CD14-positive monocyte (primary cell): ENCODE measurements around the gene TMEM86B. TPM values are rescaled to one million over a fixed set of nuclear protein-coding genes. Genes with fewer than 3 reads are reported as not detected.

Experiments
- DNase-seq, 3 donors: peaks; one replicate each; pipeline ENCODE4 v3.0.0-alpha.2; 2011 to 2022
- H2AFZ ChIP-seq: 2 replicates; pipeline ENCODE4 v1.6.0; 2012; ENCODE audit warnings: mild to moderate bottlenecking, low read depth, low read length, inconsistent platforms; ENCODE audit not compliant: insufficient read depth, poor library complexity, severe bottlenecking
- H3K27ac ChIP-seq, 2 donors: 1 replicate in 1 of 2; 2 replicates in 1 of 2; pipeline ENCODE4 v1.5.1; 2012 to 2013; ENCODE audit warnings: low read length in 2 of 2, control low read depth in 1 of 2, inconsistent platforms in 1 of 2, low read depth in 1 of 2, mild to moderate bottlenecking in 1 of 2
- H3K27me3 ChIP-seq, 2 donors: one replicate each; pipeline versions ENCODE4 v1.6.0 to v1.6.1; 2011 to 2013; ENCODE audit warnings: low read length in 2 of 2; ENCODE audit not compliant: control insufficient read depth in 2 of 2, insufficient read depth in 2 of 2
- H3K36me3 ChIP-seq, 2 donors: replicated peaks in 1 of 2; 1 replicate in 1 of 2; 2 replicates in 1 of 2; pipeline versions ENCODE4 v1.5.1 to v1.6.1; 2012 to 2013; ENCODE audit warnings: low read length in 2 of 2, control low read depth in 1 of 2, inconsistent platforms in 1 of 2, mild to moderate bottlenecking in 1 of 2; ENCODE audit not compliant: insufficient read depth in 2 of 2, control insufficient read depth in 1 of 2
- H3K4me1 ChIP-seq, 2 donors: 1 replicate in 1 of 2; 2 replicates in 1 of 2; pipeline versions ENCODE4 v1.5.1 to v1.6.1; 2012 to 2013; ENCODE audit warnings: low read length in 2 of 2, control low read depth in 1 of 2, inconsistent platforms in 1 of 2, mild to moderate bottlenecking in 1 of 2, moderate library complexity in 1 of 2; ENCODE audit not compliant: insufficient read depth in 2 of 2, control insufficient read depth in 1 of 2
- H3K4me2 ChIP-seq: replicated peaks from 2 replicates; pipeline ENCODE3; 2012; ENCODE audit warnings: low read length, moderate library complexity, mild to moderate bottlenecking; ENCODE audit not compliant: poor library complexity, severe bottlenecking; ENCODE audit errors: extremely low read depth
- H3K4me3 ChIP-seq, 3 experiments: fragments of 200-600 bp in 1 of 3; sonication (generic) in 1 of 3; replicated peaks in 1 of 3; 1 replicate in 2 of 3; 2 replicates in 1 of 3; pipeline ENCODE4 v1.5.1; 2011 to 2013; ENCODE audit warnings: low read length in 3 of 3, mild to moderate bottlenecking in 3 of 3, control low read depth in 2 of 3, low read depth in 2 of 3, inconsistent platforms in 1 of 3, moderate library complexity in 1 of 3
- H3K79me2 ChIP-seq: 2 replicates; pipeline ENCODE4 v1.6.0; 2012; ENCODE audit warnings: mild to moderate bottlenecking, control low read depth, inconsistent platforms, low read length, moderate library complexity; ENCODE audit not compliant: insufficient read depth
- H3K9ac ChIP-seq: 2 replicates; pipeline ENCODE4 v1.6.0; 2017; ENCODE audit warnings: low read length, mild to moderate bottlenecking; ENCODE audit not compliant: insufficient read depth, poor library complexity, severe bottlenecking
- H3K9me3 ChIP-seq, 2 donors: replicated peaks in 1 of 2; 1 replicate in 1 of 2; 2 replicates in 1 of 2; pipeline versions ENCODE4 v1.5.1 to v1.6.1; 2012 to 2013; ENCODE audit warnings: low read length in 2 of 2, control low read depth in 1 of 2; ENCODE audit not compliant: control insufficient read depth in 1 of 2, insufficient read depth in 1 of 2
- H4K20me1 ChIP-seq: 2 replicates; pipeline ENCODE4 v1.6.0; 2012; ENCODE audit warnings: mild to moderate bottlenecking, low read length, control low read depth, moderate library complexity; ENCODE audit not compliant: insufficient read depth
- H3K27ac Mint-ChIP-seq, 7 donors: one replicate each; pipeline ENCODE4 v1.8.0; 2020; ENCODE audit warnings: mild to moderate bottlenecking in 7 of 7, mixed read lengths in 7 of 7, moderate library complexity in 6 of 7, inconsistent platforms in 2 of 7
- H3K27me3 Mint-ChIP-seq, 3 donors: one replicate each; pipeline ENCODE4 v1.8.0; 2021 to 2022; ENCODE audit warnings: low read depth in 3 of 3, mild to moderate bottlenecking in 3 of 3, mixed read lengths in 3 of 3, moderate library complexity in 3 of 3, inconsistent platforms in 1 of 3
- H3K36me3 Mint-ChIP-seq, 2 donors: one replicate each; pipeline ENCODE4 v1.8.0; 2020; ENCODE audit warnings: mixed read lengths in 2 of 2, inconsistent platforms in 1 of 2, mild to moderate bottlenecking in 1 of 2
- H3K4me1 Mint-ChIP-seq: one replicate; pipeline ENCODE4 v1.8.0; 2020; ENCODE audit warnings: mild to moderate bottlenecking, mixed read lengths
- H3K4me3 Mint-ChIP-seq, 2 donors: one replicate each; pipeline ENCODE4 v1.8.0; 2020; ENCODE audit warnings: mild to moderate bottlenecking in 2 of 2, mixed read lengths in 2 of 2, moderate library complexity in 1 of 2
- H3K9me3 Mint-ChIP-seq, 7 donors: one replicate each; pipeline ENCODE4 v1.8.0; 2020 to 2022; ENCODE audit warnings: mixed read lengths in 7 of 7, mild to moderate bottlenecking in 6 of 7, moderate library complexity in 6 of 7, inconsistent platforms in 2 of 7
- WGBS: methylation state at CpG from one replicate; pipeline ENCODE4 v1.1.5; 2013; ENCODE audit warnings: missing lambda C conversion rate; ENCODE audit not compliant: insufficient coverage; 5-methylcytosine and 5-hydroxymethylcytosine counted together
- intact Hi-C, 2 donors: fragments of 100-400 bp; cut with micrococcal nuclease; formaldehyde crosslinking; loops; one replicate each; pipeline versions ENCODE4 v1.15.0 to v1.15.1; 2023
- polyA plus RNA-seq, 3 donors: library from polyadenylated mRNA; depleted of rRNA in 1 of 3; unstranded in 2 of 3; stranded (reverse) in 1 of 3; fragments of 300-500 nt in 2 of 3; fragments of >200 nt in 1 of 3; fragmentation: Illumina TruSeq in 2 of 3; gene quantifications; 1 replicate in 2 of 3; 2 replicates in 1 of 3; pipeline ENCODE4 v1.2.3, GENCODE V29; 2012 to 2021
- TF ChIP-seq, protein P1 (sequence below): fragments of 200-600 bp; IDR thresholded peaks from one replicate; pipeline ENCODE4 v1.8.0; 2022; ENCODE audit warnings: antibody characterized with exemption, mild to moderate bottlenecking

Gene TMEM86B
- polyA plus RNA-seq, 3 donors, result 0.16 to 10.7 (median 0.38) TPM

DNA sequence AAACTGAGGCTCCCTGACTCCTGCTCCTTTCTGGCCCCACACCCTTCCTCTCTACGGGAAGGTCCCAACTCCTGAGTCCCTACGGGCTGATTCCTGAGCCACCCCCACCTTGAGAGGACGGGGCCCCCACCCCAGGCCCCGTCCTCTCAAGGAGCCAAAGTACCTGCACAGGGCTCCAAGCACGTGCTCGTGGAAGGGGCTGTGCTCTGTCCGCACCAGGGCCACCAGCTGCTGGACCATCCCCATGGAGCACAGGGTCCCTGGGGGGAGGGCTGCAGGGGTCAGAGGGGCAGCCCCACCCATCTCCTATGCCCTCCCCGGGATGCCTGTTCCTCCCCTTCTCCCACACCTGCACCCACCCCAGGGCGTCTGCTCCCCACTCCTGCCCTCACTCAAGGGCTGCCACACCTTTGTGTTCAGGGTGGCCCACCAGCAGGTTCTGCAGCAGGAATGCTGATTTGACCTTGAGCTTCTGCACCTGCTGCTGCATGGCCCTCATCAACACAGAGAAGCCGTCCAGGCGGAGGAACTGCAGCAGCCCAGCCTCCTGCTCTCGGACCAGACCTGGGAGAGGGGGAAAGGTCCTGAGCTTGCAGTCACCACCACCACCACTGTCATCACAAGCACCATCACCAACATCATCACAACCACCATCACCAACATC, 37.3 kb upstream of the TMEM86B start:
- Mint-ChIP-seq H3K36me3 (peaks cover 17 to 32% of the 10 kb centered on the region in 2 donors), H3K9me3 (peaks cover 0 to 9% (median 4%) of the 10 kb centered on the region in 7 donors), H3K27me3 (no peaks in the 10 kb centered on the region), H3K4me1 (no peaks in the 10 kb centered on the region), H3K27ac (no peak overlapping the region), H3K4me3 (no peak overlapping the region)
- no peak for DNase-seq
- H2AFZ ChIP-seq, result no peak overlapping the region
- no peak overlapping the region for H3K4me2 ChIP-seq
- H3K27me3 ChIP-seq, result no peaks in the 10 kb centered on the region
- H3K79me2 ChIP-seq, result no peaks in the 10 kb centered on the region
- intact Hi-C loops, result no loop called here
- no peaks in the 10 kb centered on the region for H4K20me1 ChIP-seq
- no peaks in the 10 kb centered on the region for H3K4me1 ChIP-seq
- 97% methylated on average over 8 of the region's 12 CpGs for WGBS
- H3K36me3 ChIP-seq, result peaks cover 0 to 17% of the 10 kb centered on the region in 2 donors
- H3K27ac ChIP-seq, result no peak overlapping the region
- H3K4me3 ChIP-seq, result no peak overlapping the region
- TF ChIP-seq, protein P1, sequence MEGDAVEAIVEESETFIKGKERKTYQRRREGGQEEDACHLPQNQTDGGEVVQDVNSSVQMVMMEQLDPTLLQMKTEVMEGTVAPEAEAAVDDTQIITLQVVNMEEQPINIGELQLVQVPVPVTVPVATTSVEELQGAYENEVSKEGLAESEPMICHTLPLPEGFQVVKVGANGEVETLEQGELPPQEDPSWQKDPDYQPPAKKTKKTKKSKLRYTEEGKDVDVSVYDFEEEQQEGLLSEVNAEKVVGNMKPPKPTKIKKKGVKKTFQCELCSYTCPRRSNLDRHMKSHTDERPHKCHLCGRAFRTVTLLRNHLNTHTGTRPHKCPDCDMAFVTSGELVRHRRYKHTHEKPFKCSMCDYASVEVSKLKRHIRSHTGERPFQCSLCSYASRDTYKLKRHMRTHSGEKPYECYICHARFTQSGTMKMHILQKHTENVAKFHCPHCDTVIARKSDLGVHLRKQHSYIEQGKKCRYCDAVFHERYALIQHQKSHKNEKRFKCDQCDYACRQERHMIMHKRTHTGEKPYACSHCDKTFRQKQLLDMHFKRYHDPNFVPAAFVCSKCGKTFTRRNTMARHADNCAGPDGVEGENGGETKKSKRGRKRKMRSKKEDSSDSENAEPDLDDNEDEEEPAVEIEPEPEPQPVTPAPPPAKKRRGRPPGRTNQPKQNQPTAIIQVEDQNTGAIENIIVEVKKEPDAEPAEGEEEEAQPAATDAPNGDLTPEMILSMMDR, result no peak
- H3K9me3 ChIP-seq, result peaks cover 0 to 3% of the 10 kb centered on the region in 2 donors
- H3K9ac ChIP-seq, result no peak overlapping the region

DNA sequence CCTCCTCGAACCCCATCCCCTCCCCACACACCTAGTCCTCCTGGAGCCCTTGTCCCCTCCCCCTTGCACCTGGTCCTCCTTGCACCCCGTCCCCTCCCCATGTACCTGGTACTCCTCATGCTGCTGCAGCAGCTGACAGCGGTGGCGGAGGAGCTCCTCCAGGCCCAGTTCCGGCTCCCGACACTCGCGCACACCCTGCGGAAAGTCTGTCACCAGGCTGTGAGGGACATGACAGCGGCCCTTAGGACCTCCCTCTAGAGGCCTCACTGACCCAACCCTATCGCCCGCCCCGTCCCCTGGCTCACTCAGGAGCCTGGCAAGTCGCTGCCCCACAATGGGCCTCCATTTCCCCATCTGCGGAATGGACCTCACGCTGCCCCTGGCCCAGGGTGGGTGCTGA, 36.6 kb upstream of the TMEM86B start:
- Histone ChIP-seq H3K9ac (no peak overlapping the region), H3K4me1 (peaks cover 0 to 1% of the 10 kb centered on the region in 2 donors), H3K4me3 (no peak overlapping the region), H3K79me2 (no peaks in the 10 kb centered on the region), H3K36me3 (peaks cover 0 to 16% of the 10 kb centered on the region in 2 donors), H4K20me1 (no peaks in the 10 kb centered on the region), H2AFZ (no peak overlapping the region), H3K27me3 (no peaks in the 10 kb centered on the region), H3K27ac (no peak overlapping the region), H3K9me3 (peaks cover 0 to 3% of the 10 kb centered on the region in 2 donors), H3K4me2 (no peak overlapping the region)
- no peaks in the 10 kb centered on the region for H3K27me3 Mint-ChIP-seq
- H3K27ac Mint-ChIP-seq, result no peak overlapping the region
- H3K9me3 Mint-ChIP-seq, result peaks cover 0 to 9% (median 4%) of the 10 kb centered on the region in 7 donors
- TF ChIP-seq, protein P1, result no peak
- whole genome bisulfite sequencing, result 100% methylated on average over 8 of the region's 16 CpGs
- intact Hi-C loops, result no loop called here
- no peak overlapping the region for H3K4me3 Mint-ChIP-seq
- peaks cover 17 to 26% of the 10 kb centered on the region in 2 donors for H3K36me3 Mint-ChIP-seq
- H3K4me1 Mint-ChIP-seq, result peaks cover 2% of the 10 kb centered on the region
- DNase-seq, result no peak
